ENCODE measurements around the gene DTX3L. TPM values are rescaled to one million over a fixed set of nuclear protein-coding genes. Genes with fewer than 3 reads are reported as not detected.

DTX3L gene
- total RNA-seq (ENCODE audit: low replicate concordance): 33.5 and 39.6 TPM in 2 replicates

DNA sequence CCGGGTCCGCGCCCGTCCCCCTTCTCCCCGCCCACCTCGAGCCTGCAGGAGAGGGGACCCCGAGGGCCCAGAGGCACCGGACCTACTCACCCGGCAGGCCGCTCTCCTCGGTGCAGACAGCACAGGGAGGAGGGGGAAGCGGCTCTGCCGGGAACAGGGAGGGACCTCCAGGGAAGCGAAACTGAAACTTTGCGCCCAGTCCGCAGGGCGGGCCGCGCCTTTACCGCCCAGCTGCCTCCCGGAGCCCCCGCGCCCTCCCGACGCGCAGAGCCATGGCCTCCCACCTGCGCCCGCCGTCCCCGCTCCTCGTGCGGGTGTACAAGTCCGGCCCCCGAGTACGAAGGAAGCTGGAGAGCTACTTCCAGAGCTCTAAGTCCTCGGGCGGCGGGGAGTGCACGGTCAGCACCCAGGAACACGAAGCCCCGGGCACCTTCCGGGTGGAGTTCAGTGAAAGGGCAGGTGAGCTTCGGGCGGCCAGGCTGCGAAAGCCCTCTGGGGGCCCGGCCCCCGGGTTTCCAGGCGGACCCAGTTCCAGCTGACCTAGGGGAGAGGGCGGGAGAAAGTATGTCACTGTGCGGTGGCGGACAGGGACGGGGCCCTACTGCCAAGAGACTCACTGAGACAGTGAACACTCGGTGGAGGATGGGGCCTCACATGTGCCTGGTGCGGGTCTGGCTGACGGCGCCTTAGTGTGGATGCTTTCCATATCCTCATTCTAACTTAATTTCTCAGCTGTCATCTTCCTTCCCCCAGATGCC, at the start of gene DTX3L, which contains the start of gene PARP9:
TSS of gene DTX3L (plus strand) at position 184 of the 758 bp plus-strand sequence. CDS start at position 273, 89 bp downstream.
TSS of gene PARP9 (minus strand) at position 146 of the 758 bp plus-strand sequence. CDS start 4,680 bp downstream, outside the sequence.
- DNase-seq (ENCODE audit: low read depth): peak; percentile 75
- peak within 1 kb of the TSS; percentile 85 for H3K4me3 ChIP-seq (ENCODE audit: low read depth, low read length)
- TF ChIP-seq, protein P1, sequence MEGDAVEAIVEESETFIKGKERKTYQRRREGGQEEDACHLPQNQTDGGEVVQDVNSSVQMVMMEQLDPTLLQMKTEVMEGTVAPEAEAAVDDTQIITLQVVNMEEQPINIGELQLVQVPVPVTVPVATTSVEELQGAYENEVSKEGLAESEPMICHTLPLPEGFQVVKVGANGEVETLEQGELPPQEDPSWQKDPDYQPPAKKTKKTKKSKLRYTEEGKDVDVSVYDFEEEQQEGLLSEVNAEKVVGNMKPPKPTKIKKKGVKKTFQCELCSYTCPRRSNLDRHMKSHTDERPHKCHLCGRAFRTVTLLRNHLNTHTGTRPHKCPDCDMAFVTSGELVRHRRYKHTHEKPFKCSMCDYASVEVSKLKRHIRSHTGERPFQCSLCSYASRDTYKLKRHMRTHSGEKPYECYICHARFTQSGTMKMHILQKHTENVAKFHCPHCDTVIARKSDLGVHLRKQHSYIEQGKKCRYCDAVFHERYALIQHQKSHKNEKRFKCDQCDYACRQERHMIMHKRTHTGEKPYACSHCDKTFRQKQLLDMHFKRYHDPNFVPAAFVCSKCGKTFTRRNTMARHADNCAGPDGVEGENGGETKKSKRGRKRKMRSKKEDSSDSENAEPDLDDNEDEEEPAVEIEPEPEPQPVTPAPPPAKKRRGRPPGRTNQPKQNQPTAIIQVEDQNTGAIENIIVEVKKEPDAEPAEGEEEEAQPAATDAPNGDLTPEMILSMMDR (IDR thresholded peaks at IDR 0.05; ENCODE audit: insufficient read depth, low read length): no peak

DNA sequence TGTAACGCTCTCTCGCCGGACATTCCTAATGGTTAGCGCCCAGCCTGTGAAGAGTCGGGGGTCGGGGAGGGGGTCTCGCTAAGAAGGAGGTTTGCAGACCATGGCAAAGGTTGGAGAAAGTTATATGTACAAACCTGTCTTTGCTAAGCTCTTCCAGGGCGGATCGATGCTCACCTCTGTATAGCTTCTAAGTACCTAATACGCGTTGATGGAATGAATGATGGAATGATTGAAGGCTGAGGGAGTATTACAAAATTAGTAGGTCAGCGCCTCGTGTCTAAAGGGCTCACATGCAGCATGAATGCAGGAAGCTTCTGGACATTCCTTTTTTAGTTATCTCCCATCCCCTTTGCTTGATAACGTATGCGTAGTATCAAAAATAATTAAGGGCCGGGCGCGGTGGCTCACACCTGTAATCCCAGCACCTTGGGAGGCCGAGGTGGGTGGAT, 49.1 kb upstream of the DTX3L start:
- H3K4me3 ChIP-seq (ENCODE audit: low read depth, low read length): peak overlapping the region; percentile 70
- TF ChIP-seq, protein P1 (IDR thresholded peaks at IDR 0.05; ENCODE audit: insufficient read depth, low read length): no peak
- no peak for DNase-seq (ENCODE audit: low read depth)

DNA sequence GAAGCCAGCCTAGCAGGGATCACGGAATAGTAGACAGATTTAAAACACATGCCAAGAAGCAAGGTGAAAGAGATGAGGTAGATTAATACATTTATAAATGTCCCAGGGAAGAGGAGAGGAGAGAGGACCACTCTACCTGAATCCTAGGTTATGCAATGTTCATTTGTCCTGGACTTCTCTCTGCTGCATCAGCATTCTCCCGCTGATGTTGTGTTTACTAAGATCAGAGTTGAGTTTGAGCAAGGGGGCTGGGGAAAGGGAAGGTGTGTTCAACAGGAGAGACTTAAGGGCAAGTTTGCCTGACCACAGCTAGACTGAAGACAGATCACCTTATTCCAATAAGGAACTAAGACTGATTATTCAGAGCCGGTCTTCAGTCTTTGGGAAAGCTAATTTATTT, 48.3 kb upstream of the DTX3L start:
- no peak overlapping the region for H3K4me3 ChIP-seq (ENCODE audit: low read depth, low read length)
- no peak for DNase-seq (ENCODE audit: low read depth)

DNA sequence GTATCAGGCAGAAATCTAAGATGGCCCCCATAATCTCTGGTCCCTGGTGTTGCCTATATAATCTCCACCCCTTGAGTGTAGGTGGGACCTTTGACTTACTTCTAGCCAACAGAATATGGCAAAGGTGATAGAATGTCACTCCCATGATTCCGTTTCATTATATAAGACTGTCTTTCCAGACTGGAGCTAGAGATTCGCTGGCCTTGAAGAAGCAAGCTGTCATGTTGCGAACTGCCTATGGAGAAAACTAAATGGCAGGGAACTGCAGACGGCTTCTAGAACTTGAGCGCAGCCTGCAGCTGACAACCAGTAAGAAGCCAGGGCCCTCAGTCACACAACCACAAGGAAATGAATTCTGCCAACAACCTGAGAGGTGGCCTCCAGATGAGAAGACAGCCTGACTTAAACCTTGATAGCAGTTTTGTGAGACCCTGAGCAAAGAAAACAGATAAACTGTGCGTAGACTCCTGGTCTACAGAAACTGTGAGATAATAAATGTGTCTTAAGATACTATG, 47.2 kb upstream of the DTX3L start:
- no peak for DNase-seq (ENCODE audit: low read depth)
- H3K4me3 ChIP-seq (ENCODE audit: low read depth, low read length): no peak overlapping the region
- TF ChIP-seq, protein P1 (IDR thresholded peaks at IDR 0.05; ENCODE audit: insufficient read depth, low read length): no peak

More for the DNA sequence above, 48.3 kb upstream of the DTX3L start:
- TF ChIP-seq, protein P1 (IDR thresholded peaks at IDR 0.05; ENCODE audit: insufficient read depth, low read length): no peak

DNA sequence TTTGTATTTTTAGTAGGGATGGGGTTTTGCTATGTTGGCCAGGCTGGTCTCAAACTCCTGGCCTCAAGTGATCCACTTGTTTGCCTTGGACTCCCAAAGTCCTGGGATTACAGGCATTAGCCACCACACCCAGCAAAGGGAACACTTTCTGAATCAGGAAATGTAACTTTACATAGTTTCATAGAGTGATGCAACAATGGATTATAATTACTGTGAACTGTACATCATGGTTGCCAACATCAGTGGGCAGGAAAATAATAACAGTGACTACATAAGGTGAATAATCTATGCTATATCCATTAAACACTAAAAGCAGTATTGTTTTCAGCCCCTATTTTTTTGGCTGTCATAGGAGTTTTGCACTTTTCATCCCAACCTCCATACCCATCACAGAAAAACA, 44.4 kb upstream of the DTX3L start:
- TF ChIP-seq, protein P1 (IDR thresholded peaks at IDR 0.05; ENCODE audit: insufficient read depth, low read length): no peak
- H3K4me3 ChIP-seq (ENCODE audit: low read depth, low read length): no peak overlapping the region
- DNase-seq (ENCODE audit: low read depth): peak; percentile 48

DNA sequence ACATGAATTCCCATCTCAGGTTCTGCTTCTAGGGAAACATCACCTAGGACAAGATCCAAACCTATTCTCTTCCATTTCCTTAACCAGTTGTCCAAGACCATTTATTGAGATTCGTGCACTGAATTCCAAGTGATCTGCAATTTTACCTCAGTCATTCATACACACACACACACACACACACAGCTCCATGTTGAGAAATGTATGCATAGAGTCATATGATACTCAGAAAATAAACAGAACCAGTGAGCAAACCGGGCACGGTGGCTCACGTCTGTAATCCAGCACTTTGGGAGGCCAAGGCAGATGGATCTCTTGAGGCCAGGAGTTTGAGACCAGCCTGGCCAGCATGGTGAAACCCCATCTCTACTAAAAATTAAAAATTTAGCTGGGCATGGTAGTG, 43.3 kb upstream of the DTX3L start:
- TF ChIP-seq, protein P1 (IDR thresholded peaks at IDR 0.05; ENCODE audit: insufficient read depth, low read length): no peak

More for the DNA sequence above, 43.3 kb upstream of the DTX3L start:
- DNase-seq (ENCODE audit: low read depth): no peak
- H3K4me3 ChIP-seq (ENCODE audit: low read depth, low read length): no peak overlapping the region

All from fibroblast of the aortic adventitia (primary cell).